Measurements from ENCODE around the gene XPOT. TPM values are rescaled to one million over a fixed set of nuclear protein-coding genes. Genes with fewer than 3 reads are reported as not detected.

XPOT gene
- total RNA-seq, 1 experiment from 2014 or later: 155 TPM

DNA sequence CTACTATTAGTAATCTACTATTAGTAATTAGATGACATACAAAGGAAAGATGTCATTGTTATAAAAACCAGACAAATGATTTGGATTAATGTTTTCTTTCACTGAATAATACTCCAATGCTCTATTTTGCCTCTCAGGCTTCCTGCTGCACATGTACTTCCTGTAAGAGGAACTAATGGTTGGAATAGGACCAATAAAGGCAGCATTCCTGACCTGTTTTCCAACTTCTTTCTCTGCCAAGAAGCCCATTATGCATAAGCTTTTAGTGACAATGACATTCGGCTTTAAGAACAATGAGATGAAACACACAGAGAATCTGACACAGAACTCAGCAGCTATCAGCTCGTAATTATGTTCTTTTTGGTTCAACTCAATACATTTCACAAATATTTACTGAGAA lies 8.5 kb upstream of the XPOT start:
- H3K36me3 ChIP-seq (ENCODE audit: control insufficient read depth, insufficient read depth, low read length): no peaks in the 10 kb centered on the region
- TF ChIP-seq CTCF (IDR thresholded peaks at IDR 0.05): no peak
- TF ChIP-seq SIN3A (IDR thresholded peaks at IDR 0.05; ENCODE audit: borderline replicate concordance, insufficient read depth, low read depth, low read length): no peak
- TF ChIP-seq POLR2AphosphoS5 (IDR thresholded peaks at IDR 0.05; ENCODE audit: low read depth, low read length): no peak
- TF ChIP-seq REST (IDR thresholded peaks at IDR 0.05; ENCODE audit: insufficient read depth in 1 of 2, low read depth in 2 of 2, low read length in 1 of 2): no peak
- no peak for TF ChIP-seq TCF7L2 (IDR thresholded peaks at IDR 0.05; ENCODE audit: low read depth, low read length)
- no peak for ATAC-seq
- peaks cover 3% of the 10 kb centered on the region; the same call in 1 of the 2 replicates for H3K4me1 ChIP-seq (ENCODE audit: control insufficient read depth, insufficient read depth, low read length)
- BruUV-seq (replicated peaks): no TSS peak
- H3K9me3 ChIP-seq (ENCODE audit: control insufficient read depth, insufficient read depth, low read depth, low read length): no peaks in the 10 kb centered on the region
- ChIA-PET POLR2A (no interaction called here), CTCF (no interaction called here)
- in situ Hi-C loops (cut with HindIII; ENCODE audit: low pct_unique_long_range_greater_than_20kb, low sequenced_read_pairs): no loop called here
- H3K4me3 ChIP-seq (ENCODE audit: low read depth in 2 of 2, low read length in 2 of 2): no peak overlapping the region
- DNase-seq (ENCODE audit: low read depth, low spot score): no peak
- H3K27ac ChIP-seq (ENCODE audit: low read length): no peak overlapping the region
- H3K27me3 ChIP-seq (ENCODE audit: control insufficient read depth, insufficient read depth, low read length): no peaks in the 10 kb centered on the region
- intact Hi-C loops (cut with micrococcal nuclease; ENCODE audit: unreplicated experiment): no loop called here

DNA sequence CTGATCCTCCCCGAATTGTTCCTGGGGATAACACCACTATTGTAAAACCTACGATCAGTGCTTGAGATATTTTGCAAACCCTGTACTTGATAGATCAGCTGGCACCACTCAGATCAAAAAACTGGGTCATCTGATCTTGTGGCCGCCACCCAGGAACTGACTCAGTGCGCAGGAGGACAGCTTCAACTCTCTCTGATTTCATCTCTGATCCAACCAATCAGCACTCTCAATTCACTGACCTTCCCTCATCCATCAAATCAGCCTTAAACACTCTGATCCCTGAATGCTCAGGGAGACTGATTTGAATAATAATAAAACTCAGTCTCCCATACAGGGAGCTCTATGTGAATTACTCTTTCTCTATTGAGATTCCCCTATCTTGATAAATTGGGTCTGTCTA lies 4.2 kb upstream of the XPOT start:
- Histone ChIP-seq H3K4me1 (ENCODE audit: control insufficient read depth, insufficient read depth, low read length) (peaks cover 3% of the 10 kb centered on the region; the same call in 1 of the 2 replicates), H3K27ac (ENCODE audit: low read length) (no peak overlapping the region), H3K4me3 (ENCODE audit: low read depth in 2 of 2, low read length in 2 of 2) (no peak overlapping the region), H3K27me3 (ENCODE audit: control insufficient read depth, insufficient read depth, low read length) (no peaks in the 10 kb centered on the region), H3K9me3 (ENCODE audit: control insufficient read depth, insufficient read depth, low read depth, low read length) (no peaks in the 10 kb centered on the region), H3K36me3 (ENCODE audit: control insufficient read depth, insufficient read depth, low read length) (peaks cover under 1% of the 10 kb centered on the region; the same call in 1 of the 2 replicates)
- intact Hi-C loops (cut with micrococcal nuclease; ENCODE audit: unreplicated experiment): no loop called here
- TF ChIP-seq CTCF (IDR thresholded peaks at IDR 0.05) (no peak), POLR2AphosphoS5 (IDR thresholded peaks at IDR 0.05; ENCODE audit: low read depth, low read length) (no peak), REST (IDR thresholded peaks at IDR 0.05; ENCODE audit: insufficient read depth in 1 of 2, low read depth in 2 of 2, low read length in 1 of 2) (no peak), SIN3A (IDR thresholded peaks at IDR 0.05; ENCODE audit: borderline replicate concordance, insufficient read depth, low read depth, low read length) (no peak), TCF7L2 (IDR thresholded peaks at IDR 0.05; ENCODE audit: low read depth, low read length) (no peak)
- no TSS peak for BruUV-seq (replicated peaks)
- ChIA-PET CTCF (interaction anchor here (0.6 kb wide), 1 partner anchor 115 kb away, joined by 6 read pairs; no protein-coding TSS in a partner anchor), POLR2A (no interaction called here)
- no peak for ATAC-seq
- DNase-seq (ENCODE audit: low read depth, low spot score): no peak
- in situ Hi-C loops (cut with HindIII; ENCODE audit: low pct_unique_long_range_greater_than_20kb, low sequenced_read_pairs): no loop called here
